Uterus (tissue), 2 donors: ENCODE results near the gene GRIN2A.

Experiments
- POLR2A ChIP-seq, 2 donors: fragments of 450-650 bp; IDR thresholded peaks; one replicate each; pipeline ENCODE4 v1.6.1; 2016; ENCODE audit warnings: antibody characterized with exemption in 2 of 2, mild to moderate bottlenecking in 1 of 2, moderate library complexity in 1 of 2
- TF ChIP-seq, protein P1 (sequence below), 4 experiments: fragments of 200-600 bp in 2 of 4; fragments of 450-650 bp in 2 of 4; sonication (generic) in 2 of 4; IDR thresholded peaks; one replicate each; pipeline ENCODE4 v1.5.1; 2016 to 2019; ENCODE audit warnings: antibody characterized with exemption in 4 of 4, mild to moderate bottlenecking in 2 of 4, moderate library complexity in 1 of 4

GRCh38 chr16:9934723-9935508 lies 247.3 kb downstream of the GRIN2A start:
- TF ChIP-seq, protein P1, sequence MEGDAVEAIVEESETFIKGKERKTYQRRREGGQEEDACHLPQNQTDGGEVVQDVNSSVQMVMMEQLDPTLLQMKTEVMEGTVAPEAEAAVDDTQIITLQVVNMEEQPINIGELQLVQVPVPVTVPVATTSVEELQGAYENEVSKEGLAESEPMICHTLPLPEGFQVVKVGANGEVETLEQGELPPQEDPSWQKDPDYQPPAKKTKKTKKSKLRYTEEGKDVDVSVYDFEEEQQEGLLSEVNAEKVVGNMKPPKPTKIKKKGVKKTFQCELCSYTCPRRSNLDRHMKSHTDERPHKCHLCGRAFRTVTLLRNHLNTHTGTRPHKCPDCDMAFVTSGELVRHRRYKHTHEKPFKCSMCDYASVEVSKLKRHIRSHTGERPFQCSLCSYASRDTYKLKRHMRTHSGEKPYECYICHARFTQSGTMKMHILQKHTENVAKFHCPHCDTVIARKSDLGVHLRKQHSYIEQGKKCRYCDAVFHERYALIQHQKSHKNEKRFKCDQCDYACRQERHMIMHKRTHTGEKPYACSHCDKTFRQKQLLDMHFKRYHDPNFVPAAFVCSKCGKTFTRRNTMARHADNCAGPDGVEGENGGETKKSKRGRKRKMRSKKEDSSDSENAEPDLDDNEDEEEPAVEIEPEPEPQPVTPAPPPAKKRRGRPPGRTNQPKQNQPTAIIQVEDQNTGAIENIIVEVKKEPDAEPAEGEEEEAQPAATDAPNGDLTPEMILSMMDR (IDR thresholded peaks at IDR 0.05) = no peak
- no peak for TF ChIP-seq POLR2A (IDR thresholded peaks at IDR 0.05)
